SK-N-SH treated with all-trans-retinoic acid at 6 μM for 48 hours (cell line): ENCODE data around the gene CDC42SE2.

Source experiments
- BACH2 ChIP-seq: fragments of 250-450 bp; sonication (Bioruptor Pico); IDR thresholded peaks from 2 replicates; pipeline ENCODE4 v1.9.0; 2021; ENCODE audit warnings: mild to moderate bottlenecking, borderline replicate concordance
- CSDC2 ChIP-seq: fragments of 250-450 bp; sonication (Bioruptor Pico); IDR thresholded peaks from 2 replicates; pipeline ENCODE4 v1.5.0; 2020; ENCODE audit warnings: mild to moderate bottlenecking, moderate library complexity
- ESRRG ChIP-seq: fragments of 250-450 bp; sonication (Bioruptor Pico); IDR thresholded peaks from 2 replicates; pipeline ENCODE4 v1.6.1; 2021; ENCODE audit warnings: mild to moderate bottlenecking
- PATZ1 ChIP-seq: fragments of 250-450 bp; sonication (Bioruptor Pico); IDR thresholded peaks from 2 replicates; pipeline ENCODE4 v1.8.0; 2020; ENCODE audit warnings: mild to moderate bottlenecking, moderate library complexity, borderline replicate concordance
- PPARA ChIP-seq: fragments of 250-450 bp; sonication (Bioruptor Pico); IDR thresholded peaks from 2 replicates; pipeline ENCODE4 v1.5.0; 2020; ENCODE audit warnings: mild to moderate bottlenecking, borderline replicate concordance
- TSHZ2 ChIP-seq: fragments of 250-450 bp; sonication (Bioruptor Pico); IDR thresholded peaks from 2 replicates; pipeline ENCODE4 v1.5.0; 2020; ENCODE audit warnings: mild to moderate bottlenecking, moderate library complexity
- ZFP3 ChIP-seq: fragments of 250-450 bp; sonication (Bioruptor Pico); IDR thresholded peaks from 2 replicates; pipeline ENCODE4 v1.5.0; 2020; ENCODE audit warnings: mild to moderate bottlenecking, moderate library complexity
- ZFP30 ChIP-seq: fragments of 450-650 bp; formaldehyde crosslinking; IDR thresholded peaks from 2 replicates; pipeline ENCODE4 v1.5.0; 2022; ENCODE audit warnings: mild to moderate bottlenecking, moderate library complexity
- ZNF565 ChIP-seq: fragments of 450-650 bp; formaldehyde crosslinking; conservative IDR thresholded peaks from 2 replicates; pipeline ENCODE4 v1.5.0; 2020; ENCODE audit warnings: low read depth, mild to moderate bottlenecking, moderate library complexity
- ZNF70 ChIP-seq: fragments of 450-650 bp; formaldehyde crosslinking; IDR thresholded peaks from 2 replicates; pipeline ENCODE4 v1.5.0; 2020; ENCODE audit warnings: mild to moderate bottlenecking, moderate library complexity
- TF ChIP-seq, protein P1 (sequence below): fragments of 250-450 bp; sonication (Bioruptor Pico); IDR thresholded peaks from 2 replicates; pipeline ENCODE4 v1.8.0; 2021; ENCODE audit warnings: low read depth, mild to moderate bottlenecking, moderate library complexity, borderline replicate concordance

DNA sequence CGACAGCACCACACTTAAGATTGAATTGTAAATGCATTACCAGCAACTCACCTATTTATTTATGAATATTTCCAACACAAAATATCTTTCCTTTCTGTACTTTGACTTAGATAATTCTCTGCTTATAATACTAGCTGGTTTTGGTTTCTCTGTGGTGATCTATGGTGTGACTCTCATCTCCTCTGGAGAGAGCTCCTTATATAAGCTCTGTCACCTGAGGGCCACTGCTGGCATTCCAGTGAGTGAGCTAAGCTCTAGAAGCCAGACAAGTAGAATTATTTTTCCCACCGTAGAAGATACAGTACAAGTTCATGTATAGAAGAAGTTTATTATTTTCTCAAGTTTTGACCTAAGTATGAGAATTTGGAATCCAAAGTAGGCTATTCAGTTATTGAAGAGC lies 111.5 kb downstream of the CDC42SE2 start:
- TF ChIP-seq TSHZ2 (CRISPR knock-in tag) (no peak), PATZ1 (CRISPR knock-in tag) (no peak), PPARA (CRISPR knock-in tag) (no peak), ZNF565 (CRISPR knock-in tag) (no peak), ESRRG (CRISPR knock-in tag) (no peak), BACH2 (CRISPR knock-in tag) (no peak), ZFP3 (no peak), ZNF70 (CRISPR knock-in tag) (no peak), ZFP30 (no peak), CSDC2 (CRISPR knock-in tag) (no peak)
- TF ChIP-seq, protein P1, sequence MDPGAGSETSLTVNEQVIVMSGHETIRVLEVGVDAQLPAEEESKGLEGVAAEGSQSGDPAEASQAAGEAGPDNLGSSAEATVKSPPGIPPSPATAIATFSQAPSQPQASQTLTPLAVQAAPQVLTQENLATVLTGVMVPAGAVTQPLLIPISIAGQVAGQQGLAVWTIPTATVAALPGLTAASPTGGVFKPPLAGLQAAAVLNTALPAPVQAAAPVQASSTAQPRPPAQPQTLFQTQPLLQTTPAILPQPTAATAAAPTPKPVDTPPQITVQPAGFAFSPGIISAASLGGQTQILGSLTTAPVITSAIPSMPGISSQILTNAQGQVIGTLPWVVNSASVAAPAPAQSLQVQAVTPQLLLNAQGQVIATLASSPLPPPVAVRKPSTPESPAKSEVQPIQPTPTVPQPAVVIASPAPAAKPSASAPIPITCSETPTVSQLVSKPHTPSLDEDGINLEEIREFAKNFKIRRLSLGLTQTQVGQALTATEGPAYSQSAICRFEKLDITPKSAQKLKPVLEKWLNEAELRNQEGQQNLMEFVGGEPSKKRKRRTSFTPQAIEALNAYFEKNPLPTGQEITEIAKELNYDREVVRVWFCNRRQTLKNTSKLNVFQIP, result no peak
